IPS-11a (cell line): ENCODE results near the gene CISD3.

Experiments used
- H3K4me3 ChIP-seq: one replicate; pipeline ENCODE4 v1.5.1; 2013; ENCODE audit warnings: low read depth, low read length, control low read depth

Gene CISD3

GRCh38 chr17:38742411-38743308 is 12.5 kb downstream of the CISD3 start:
- H3K4me3 ChIP-seq: no peak overlapping the region

GRCh38 chr17:38743556-38744171 is 13.5 kb downstream of the CISD3 start:
- H3K4me3 ChIP-seq: no peak overlapping the region

GRCh38 chr17:38745545-38745944 is 15.4 kb downstream of the CISD3 start:
- H3K4me3 ChIP-seq: no peak overlapping the region

GRCh38 chr17:38746004-38746848 is 16.1 kb downstream of the CISD3 start:
- peak overlapping the region; percentile 85 for H3K4me3 ChIP-seq

- peak overlapping the region; percentile 85 for H3K4me3 ChIP-seq
Measured at GRCh38 chr17:38746849-38747462, 16.8 kb downstream of the CISD3 start.

- peak overlapping the region; percentile 85 for H3K4me3 ChIP-seq
Measured at GRCh38 chr17:38747463-38748148, 17.5 kb downstream of the CISD3 start.

- peak within 1 kb of the TSS; percentile 85 for H3K4me3 ChIP-seq
Measured at GRCh38 chr17:38748149-38748891, 18.2 kb downstream of the CISD3 start, which contains the start of gene PCGF2. Gene PCGF2 (minus strand): TSS chr17:38748336. CDS start chr17:38740402, 7,934 bp downstream.

GRCh38 chr17:38748892-38749222 is 18.7 kb downstream of the CISD3 start:
- H3K4me3 ChIP-seq: peak overlapping the region; percentile 69

GRCh38 chr17:38749223-38750043 is 19.3 kb downstream of the CISD3 start:
- peak overlapping the region; percentile 69 for H3K4me3 ChIP-seq

GRCh38 chr17:38750044-38750311 is 19.8 kb downstream of the CISD3 start:
- peak overlapping the region; percentile 69 for H3K4me3 ChIP-seq

- H3K4me3 ChIP-seq: peak overlapping the region; percentile 69
Measured at GRCh38 chr17:38750312-38751121, 20.4 kb downstream of the CISD3 start.

GRCh38 chr17:38751144-38751807 is 21.1 kb downstream of the CISD3 start:
- H3K4me3 ChIP-seq: peak overlapping the region; percentile 69

GRCh38 chr17:38751808-38752307 is 21.7 kb downstream of the CISD3 start:
- peak overlapping the region; percentile 95 for H3K4me3 ChIP-seq

GRCh38 chr17:38752308-38753070 is 22.3 kb downstream of the CISD3 start, which contains the start of gene PSMB3:
Gene PSMB3 (plus strand): TSS chr17:38752741. CDS start chr17:38752827, 86 bp downstream.
- peak within 1 kb of the TSS; percentile 95 for H3K4me3 ChIP-seq

- H3K4me3 ChIP-seq: peak overlapping the region; percentile 95
Measured at GRCh38 chr17:38753071-38753506, 22.9 kb downstream of the CISD3 start.

- no peak overlapping the region for H3K4me3 ChIP-seq
Measured at GRCh38 chr17:38761612-38762011, 31.5 kb downstream of the CISD3 start.
